ENCODE results near the gene KRT37.

KRT37 gene

GRCh38 chr17:41424111-41424635 lies at the start of gene KRT37:
TSS of gene KRT37 (minus strand) at chr17:41424585. CDS start at chr17:41424523, 62 bp downstream.
- DNase-seq (ENCODE audit: low spot score), result no peak

GRCh38 chr17:41468346-41468745 lies 44.0 kb upstream of the KRT37 start:
- DNase-seq (ENCODE audit: low spot score), result no peak

- DNase-seq (ENCODE audit: low spot score), result no peak
Measured at GRCh38 chr17:41467561-41467960, 43.2 kb upstream of the KRT37 start.

- DNase-seq (ENCODE audit: low spot score), result no peak
Measured at GRCh38 chr17:41466988-41467387, 42.6 kb upstream of the KRT37 start, which contains the start of gene KRT32. TSS of gene KRT32 (minus strand) at chr17:41467386. CDS start at chr17:41467325, 61 bp downstream.

- peak; percentile 92 for DNase-seq (ENCODE audit: low spot score)
Measured at GRCh38 chr17:41464682-41465081, 40.3 kb upstream of the KRT37 start.

GRCh38 chr17:41464173-41464572 lies 39.8 kb upstream of the KRT37 start:
- no peak for DNase-seq (ENCODE audit: low spot score)

GRCh38 chr17:41463746-41464145 lies 39.4 kb upstream of the KRT37 start:
- DNase-seq (ENCODE audit: low spot score), result no peak

- no peak for DNase-seq (ENCODE audit: low spot score)
Measured at GRCh38 chr17:41462705-41463104, 38.3 kb upstream of the KRT37 start.

- DNase-seq (ENCODE audit: low spot score), result no peak
Measured at GRCh38 chr17:41457676-41458075, 33.3 kb upstream of the KRT37 start.

- peak; percentile 4 for DNase-seq (ENCODE audit: low spot score)
Measured at GRCh38 chr17:41456204-41456603, 31.8 kb upstream of the KRT37 start.

GRCh38 chr17:41455236-41455635 lies 30.9 kb upstream of the KRT37 start:
- DNase-seq (ENCODE audit: low spot score), result no peak

GRCh38 chr17:41453066-41453465 lies 28.7 kb upstream of the KRT37 start:
- DNase-seq (ENCODE audit: low spot score), result no peak

- DNase-seq (ENCODE audit: low spot score), result peak; percentile 11
Measured at GRCh38 chr17:41452281-41452680, 27.9 kb upstream of the KRT37 start.

GRCh38 chr17:41451154-41451728 lies 26.9 kb upstream of the KRT37 start:
- peak; percentile 17 for DNase-seq (ENCODE audit: low spot score)

- no peak for DNase-seq (ENCODE audit: low spot score)
Measured at GRCh38 chr17:41449008-41449407, 24.6 kb upstream of the KRT37 start.

- DNase-seq (ENCODE audit: low spot score), result no peak
Measured at GRCh38 chr17:41448506-41448905, 24.1 kb upstream of the KRT37 start.

- no peak for DNase-seq (ENCODE audit: low spot score)
Measured at GRCh38 chr17:41446806-41447205, 22.4 kb upstream of the KRT37 start.

GRCh38 chr17:41444640-41445039 lies 20.3 kb upstream of the KRT37 start:
- no peak for DNase-seq (ENCODE audit: low spot score)

GRCh38 chr17:41444186-41444585 lies 19.8 kb upstream of the KRT37 start:
- DNase-seq (ENCODE audit: low spot score), result no peak

GRCh38 chr17:41442739-41443138 lies 18.4 kb upstream of the KRT37 start:
- DNase-seq (ENCODE audit: low spot score), result peak; percentile 23

- no peak for DNase-seq (ENCODE audit: low spot score)
Measured at GRCh38 chr17:41440531-41441033, 16.2 kb upstream of the KRT37 start, which contains the start of gene KRT38. TSS of gene KRT38 (minus strand) at chr17:41440983. CDS start at chr17:41440921, 62 bp downstream.

- no peak for DNase-seq (ENCODE audit: low spot score)
Measured at GRCh38 chr17:41439375-41439774, 15.0 kb upstream of the KRT37 start.

GRCh38 chr17:41437769-41438168 lies 13.4 kb upstream of the KRT37 start:
- DNase-seq (ENCODE audit: low spot score), result no peak

- no peak for DNase-seq (ENCODE audit: low spot score)
Measured at GRCh38 chr17:41437254-41437653, 12.9 kb upstream of the KRT37 start.

Measured in kidney tubule cell (primary cell).